ENCODE measurements around the gene UNCX.
"Not testable (repeated sequence)": the region's sequence is repeated elsewhere in the genome, so short reads cannot be mapped to it uniquely, and the experiment has no call there.

Gene UNCX

DNA sequence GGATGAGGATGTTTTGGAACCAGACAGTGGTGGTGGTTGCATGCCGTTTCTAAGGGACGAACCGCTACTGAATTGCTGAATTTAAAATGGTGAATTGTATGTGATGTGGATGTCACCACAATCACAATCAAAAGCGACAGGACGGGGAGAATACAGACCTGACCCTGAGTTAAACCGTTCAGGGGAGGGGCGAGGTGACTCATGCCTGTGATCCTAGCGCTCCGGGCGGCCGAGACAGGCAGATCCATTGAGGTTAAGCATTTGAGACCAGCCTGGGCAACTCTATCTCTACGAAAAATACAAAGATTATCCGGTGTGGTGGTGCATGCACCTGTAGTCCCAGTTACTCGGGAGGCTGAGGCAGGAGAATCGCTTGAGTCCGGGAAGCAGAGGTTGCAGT lies 46.4 kb downstream of the UNCX start:
- no peak overlapping the region for H3K27ac ChIP-seq
- no peak for TF ChIP-seq ZFX (IDR thresholded peaks at IDR 0.05; ENCODE audit: borderline replicate concordance)
- TF ChIP-seq, protein P1, sequence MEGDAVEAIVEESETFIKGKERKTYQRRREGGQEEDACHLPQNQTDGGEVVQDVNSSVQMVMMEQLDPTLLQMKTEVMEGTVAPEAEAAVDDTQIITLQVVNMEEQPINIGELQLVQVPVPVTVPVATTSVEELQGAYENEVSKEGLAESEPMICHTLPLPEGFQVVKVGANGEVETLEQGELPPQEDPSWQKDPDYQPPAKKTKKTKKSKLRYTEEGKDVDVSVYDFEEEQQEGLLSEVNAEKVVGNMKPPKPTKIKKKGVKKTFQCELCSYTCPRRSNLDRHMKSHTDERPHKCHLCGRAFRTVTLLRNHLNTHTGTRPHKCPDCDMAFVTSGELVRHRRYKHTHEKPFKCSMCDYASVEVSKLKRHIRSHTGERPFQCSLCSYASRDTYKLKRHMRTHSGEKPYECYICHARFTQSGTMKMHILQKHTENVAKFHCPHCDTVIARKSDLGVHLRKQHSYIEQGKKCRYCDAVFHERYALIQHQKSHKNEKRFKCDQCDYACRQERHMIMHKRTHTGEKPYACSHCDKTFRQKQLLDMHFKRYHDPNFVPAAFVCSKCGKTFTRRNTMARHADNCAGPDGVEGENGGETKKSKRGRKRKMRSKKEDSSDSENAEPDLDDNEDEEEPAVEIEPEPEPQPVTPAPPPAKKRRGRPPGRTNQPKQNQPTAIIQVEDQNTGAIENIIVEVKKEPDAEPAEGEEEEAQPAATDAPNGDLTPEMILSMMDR (IDR thresholded peaks at IDR 0.05), result no peak

DNA sequence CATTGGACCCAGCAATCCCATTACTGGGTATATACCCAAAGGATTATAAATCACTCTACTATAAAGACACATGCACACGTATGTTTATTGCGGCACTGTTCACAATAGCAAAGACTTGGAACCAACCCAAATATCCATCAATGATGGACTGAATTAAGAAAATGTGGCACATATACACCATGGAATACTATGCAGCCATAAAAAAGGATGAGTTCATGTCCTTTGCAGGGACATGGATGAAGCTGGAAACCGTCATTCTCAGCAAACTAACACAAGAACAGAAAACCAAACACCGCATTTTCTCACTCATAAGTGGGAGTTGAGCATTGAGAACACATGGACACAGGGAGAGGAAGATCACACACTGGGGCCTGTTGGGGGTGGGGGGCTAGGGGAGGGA lies 47.2 kb downstream of the UNCX start:
- H3K27ac ChIP-seq, result not testable (repeated sequence)

- no peak overlapping the region for H3K27ac ChIP-seq
- TF ChIP-seq ZFX (IDR thresholded peaks at IDR 0.05; ENCODE audit: borderline replicate concordance), result no peak
- TF ChIP-seq, protein P1 (IDR thresholded peaks at IDR 0.05), result no peak
Measured at GRCh38 chr7:1281068-1281467, 48.4 kb downstream of the UNCX start.

GRCh38 chr7:1282679-1283078 lies 50.0 kb downstream of the UNCX start:
- no peak overlapping the region for H3K27ac ChIP-seq
- no peak for TF ChIP-seq ZFX (IDR thresholded peaks at IDR 0.05; ENCODE audit: borderline replicate concordance)
- TF ChIP-seq, protein P1 (IDR thresholded peaks at IDR 0.05), result no peak

DNA sequence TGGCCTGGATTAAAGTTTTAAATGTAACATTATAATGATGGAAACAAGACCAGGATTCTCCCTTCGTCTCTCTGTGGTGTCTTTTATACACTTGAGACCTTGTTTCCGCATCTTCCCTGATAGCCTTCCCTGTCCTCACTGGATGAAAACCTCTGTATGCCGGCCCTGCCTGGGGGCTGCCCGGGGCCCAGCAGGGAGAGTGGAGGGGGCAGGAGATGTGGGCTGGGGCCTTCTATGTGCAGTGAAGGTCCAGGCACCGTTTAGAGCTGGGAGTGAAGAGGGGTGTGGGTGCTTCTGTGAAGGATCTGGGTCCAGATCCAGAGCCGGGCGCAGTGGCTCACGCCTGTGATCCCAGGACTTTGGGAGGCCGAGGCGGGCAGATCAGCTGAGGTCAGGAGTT lies 50.7 kb downstream of the UNCX start:
- H3K27ac ChIP-seq, result no peak overlapping the region
- TF ChIP-seq, protein P1 (IDR thresholded peaks at IDR 0.05), result no peak
- TF ChIP-seq ZFX (IDR thresholded peaks at IDR 0.05; ENCODE audit: borderline replicate concordance), result no peak

- H3K27ac ChIP-seq, result no peak overlapping the region
- TF ChIP-seq, protein P1 (IDR thresholded peaks at IDR 0.05), result no peak
- no peak for TF ChIP-seq ZFX (IDR thresholded peaks at IDR 0.05; ENCODE audit: borderline replicate concordance)
Measured at GRCh38 chr7:1283941-1284742, 51.5 kb downstream of the UNCX start.

DNA sequence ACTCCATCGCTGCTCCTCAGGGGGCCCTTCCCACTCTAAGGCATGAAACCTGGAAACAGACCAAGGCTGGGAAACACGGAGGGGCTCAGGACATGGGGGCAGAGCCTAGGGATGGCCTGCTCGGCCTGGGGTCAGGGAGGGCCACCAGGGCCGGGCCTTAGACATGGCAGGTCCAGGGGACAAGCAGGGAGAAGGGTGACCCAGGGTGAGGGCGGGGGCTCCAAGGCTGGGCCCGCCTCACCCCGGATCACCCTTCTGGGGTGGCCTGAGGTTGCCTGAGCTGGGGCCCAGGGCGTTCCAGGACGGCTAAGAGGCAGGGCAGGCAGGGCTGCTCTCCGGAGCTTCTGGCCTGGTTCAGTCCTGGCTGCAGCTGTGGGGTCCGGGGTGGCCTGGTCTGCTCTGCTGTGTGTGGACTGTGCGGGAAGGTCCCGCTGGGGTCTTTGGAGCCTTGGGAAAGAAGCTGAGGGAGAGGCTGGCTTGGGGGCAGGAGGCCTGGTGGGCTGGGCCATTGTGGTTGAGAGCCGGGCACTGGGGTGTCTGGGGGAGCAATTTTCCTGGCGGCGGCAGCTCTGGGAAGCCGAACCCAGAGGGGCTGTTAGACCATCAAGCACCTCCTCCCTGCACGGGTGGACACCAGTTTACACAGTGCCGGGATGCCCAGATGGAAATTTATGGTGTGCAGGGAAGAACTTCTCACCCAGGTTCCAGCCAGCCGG lies 52.2 kb downstream of the UNCX start:
- H3K27ac ChIP-seq, result no peak overlapping the region
- no peak for TF ChIP-seq ZFX (IDR thresholded peaks at IDR 0.05; ENCODE audit: borderline replicate concordance)
- TF ChIP-seq, protein P1 (IDR thresholded peaks at IDR 0.05), result no peak

All from 22Rv1 (cell line).